ENCODE data around the gene THSD7B. TPM values are rescaled to one million over a fixed set of nuclear protein-coding genes. Genes with fewer than 3 reads are reported as not detected.

Gene THSD7B
- total and polyA plus RNA-seq, 9 of the 15 experiments (the other 6 are each of a cell fraction or from before 2014, with no cell fraction given): not detected

DNA sequence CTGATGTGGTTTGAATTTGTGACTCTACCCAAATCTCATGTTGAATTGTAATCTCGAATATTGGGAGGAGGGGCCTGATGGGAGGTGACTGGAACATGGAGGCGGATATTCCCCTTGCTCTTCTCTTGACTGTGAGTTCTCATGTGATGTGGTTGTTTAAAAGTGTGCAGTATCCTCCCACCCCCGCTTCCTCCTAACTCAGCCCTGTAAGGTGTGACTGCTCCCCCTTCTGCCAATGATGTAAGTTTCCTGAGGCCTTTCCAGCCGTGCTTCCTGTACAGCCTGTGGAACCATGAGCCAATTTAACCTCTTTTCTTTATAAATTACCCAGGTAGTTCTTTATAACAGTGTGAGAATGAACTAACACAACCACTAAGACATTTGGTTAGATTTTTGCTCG, 458.4 kb downstream of the THSD7B start:
- intact Hi-C loops (cut with micrococcal nuclease) (no loop called here), in situ Hi-C loops (cut with MboI) (no loop called here)
- Histone ChIP-seq H3K4me2 (ENCODE audit: insufficient read depth, low read length) (no peak overlapping the region), H3K4me1 (replicated peaks in 1 of 2; ENCODE audit: control insufficient read depth in 2 of 2, insufficient read depth in 2 of 2, low read length in 2 of 2) (no peaks in the 10 kb centered on the region), H3K9ac (ENCODE audit: insufficient read depth in 1 of 2, low read depth in 2 of 2, low read length in 2 of 2) (no peak overlapping the region), H3K79me2 (ENCODE audit: control insufficient read depth, insufficient read depth, low read length) (no peaks in the 10 kb centered on the region), H4K20me1 (replicated peaks; ENCODE audit: control insufficient read depth, insufficient read depth, low read length) (no peaks in the 10 kb centered on the region), H2AFZ (ENCODE audit: low read depth, low read length) (no peak overlapping the region), H3K9me1 (ENCODE audit: control insufficient read depth, insufficient read depth, low read length) (no peaks in the 10 kb centered on the region), H3K27ac (ENCODE audit: extremely low read depth, low read depth, low read length) (no peak overlapping the region), H3K4me3 (no peak overlapping the region), H3K27me3 (ENCODE audit: control insufficient read depth in 2 of 2, insufficient read depth in 2 of 2, low read length in 2 of 2) (no peaks in the 10 kb centered on the region), H3K9me3 (replicated peaks; ENCODE audit: control insufficient read depth, insufficient read depth, low read depth, low read length) (no peaks in the 10 kb centered on the region; the same call in 1 of the 2 replicates), H3K36me3 (ENCODE audit: control insufficient read depth, insufficient read depth, low read length) (no peaks in the 10 kb centered on the region)
- FAIRE-seq: no peak
- BruUV-seq (replicated peaks): no TSS peak
- ChIA-PET POLR2A (no interaction called here), CTCF (ENCODE audit: low intra/inter-chr PET ratio) (no interaction called here)
- no peak for ATAC-seq
- DNase-seq (ENCODE audit: extremely low read depth in 1 of 4, low spot score in 3 of 4): peak in 1 of 4 experiments; percentile 0
- no peak for TF ChIP-seq CBX1 (IDR thresholded peaks at IDR 0.05; ENCODE audit: low read depth)
- TF ChIP-seq SRSF7 (optimal IDR thresholded peaks at IDR 0.05; ENCODE audit: low read depth, low read length): no peak
- no peak for TF ChIP-seq ZNF586 (CRISPR knock-in tag; conservative IDR thresholded peaks at IDR 0.05)
- no peak for TF ChIP-seq SMAD1 (IDR thresholded peaks at IDR 0.05; ENCODE audit: low read depth, low read length, partially characterized antibody)
- no peak for TF ChIP-seq SMARCC2 (IDR thresholded peaks at IDR 0.05; ENCODE audit: low read depth)
- no peak for TF ChIP-seq MCM7 (IDR thresholded peaks at IDR 0.05)
- TF ChIP-seq TAF9B (IDR thresholded peaks at IDR 0.05; ENCODE audit: partially characterized antibody): no peak
- WGBS (ENCODE audit: insufficient coverage, low coverage, missing lambda C conversion rate): 2% methylated on average over 5 of the region's 5 CpGs

DNA sequence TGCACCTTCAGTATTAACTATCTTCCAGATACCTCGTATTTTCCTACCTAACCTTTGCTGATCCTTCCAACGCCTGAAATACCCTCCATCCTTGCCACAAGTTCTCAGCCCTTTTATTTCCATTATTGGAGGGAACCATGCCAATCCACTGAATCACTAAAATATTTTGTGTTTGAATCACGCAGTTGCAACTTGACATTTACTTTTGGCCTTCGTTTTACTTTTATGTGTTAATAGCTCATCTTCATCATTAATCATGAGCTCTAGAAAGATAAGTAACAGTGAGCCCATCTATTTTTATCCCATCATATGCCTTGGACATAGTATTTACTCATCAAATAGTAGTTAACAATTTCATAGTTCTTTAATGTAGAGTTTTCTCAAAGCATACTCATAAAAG, 463.2 kb downstream of the THSD7B start:
- Histone ChIP-seq H3K27me3 (ENCODE audit: control insufficient read depth in 2 of 2, insufficient read depth in 2 of 2, low read length in 2 of 2) (no peaks in the 10 kb centered on the region), H3K9ac (ENCODE audit: insufficient read depth in 1 of 2, low read depth in 2 of 2, low read length in 2 of 2) (no peak overlapping the region), H3K9me3 (replicated peaks; ENCODE audit: control insufficient read depth, insufficient read depth, low read depth, low read length) (no peaks in the 10 kb centered on the region; the same call in 1 of the 2 replicates), H3K27ac (ENCODE audit: extremely low read depth, low read depth, low read length) (no peak overlapping the region), H3K4me3 (no peak overlapping the region), H3K36me3 (ENCODE audit: control insufficient read depth, insufficient read depth, low read length) (no peaks in the 10 kb centered on the region), H3K9me1 (ENCODE audit: control insufficient read depth, insufficient read depth, low read length) (no peaks in the 10 kb centered on the region), H2AFZ (ENCODE audit: low read depth, low read length) (no peak overlapping the region), H3K4me2 (ENCODE audit: insufficient read depth, low read length) (no peak overlapping the region), H3K79me2 (ENCODE audit: control insufficient read depth, insufficient read depth, low read length) (no peaks in the 10 kb centered on the region), H4K20me1 (replicated peaks; ENCODE audit: control insufficient read depth, insufficient read depth, low read length) (no peaks in the 10 kb centered on the region), H3K4me1 (replicated peaks in 1 of 2; ENCODE audit: control insufficient read depth in 2 of 2, insufficient read depth in 2 of 2, low read length in 2 of 2) (no peaks in the 10 kb centered on the region)
- no peak for DNase-seq (ENCODE audit: extremely low read depth in 1 of 4, low spot score in 3 of 4)
- 0% methylated on average over 4 of the region's 4 CpGs for WGBS (ENCODE audit: insufficient coverage, low coverage, missing lambda C conversion rate)
- POLR2A ChIA-PET: no interaction called here
- FAIRE-seq: no peak
- CTCF ChIA-PET (ENCODE audit: low intra/inter-chr PET ratio): no interaction called here
- in situ Hi-C loops (cut with MboI) (no loop called here), intact Hi-C loops (cut with micrococcal nuclease) (no loop called here)
- BruUV-seq (replicated peaks): no TSS peak
- no peak for ATAC-seq
- TF ChIP-seq EP300 (IDR thresholded peaks at IDR 0.05; ENCODE audit: low read length) (no peak), TCF3 (CRISPR knock-in tag; IDR thresholded peaks at IDR 0.05) (no peak), ARHGAP35 (IDR thresholded peaks at IDR 0.05; ENCODE audit: partially characterized antibody) (no peak), DACH1 (IDR thresholded peaks at IDR 0.05; ENCODE audit: partially characterized antibody) (no peak), POU5F1 (IDR thresholded peaks at IDR 0.05; ENCODE audit: borderline replicate concordance, low read depth, low read length, partially characterized antibody) (no peak), ZNF143 (CRISPR knock-in tag; IDR thresholded peaks at IDR 0.05) (no peak), PHB2 (IDR thresholded peaks at IDR 0.05; ENCODE audit: low read depth) (no peak), BMI1 (IDR thresholded peaks at IDR 0.05; ENCODE audit: low read length) (no peak), TARDBP (IDR thresholded peaks at IDR 0.05) (no peak)
- TF ChIP-seq, protein P1, sequence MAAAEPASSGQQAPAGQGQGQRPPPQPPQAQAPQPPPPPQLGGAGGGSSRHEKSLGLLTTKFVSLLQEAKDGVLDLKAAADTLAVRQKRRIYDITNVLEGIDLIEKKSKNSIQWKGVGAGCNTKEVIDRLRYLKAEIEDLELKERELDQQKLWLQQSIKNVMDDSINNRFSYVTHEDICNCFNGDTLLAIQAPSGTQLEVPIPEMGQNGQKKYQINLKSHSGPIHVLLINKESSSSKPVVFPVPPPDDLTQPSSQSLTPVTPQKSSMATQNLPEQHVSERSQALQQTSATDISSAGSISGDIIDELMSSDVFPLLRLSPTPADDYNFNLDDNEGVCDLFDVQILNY (CRISPR knock-in tag; IDR thresholded peaks at IDR 0.05): no peak
- TF ChIP-seq, protein P2, sequence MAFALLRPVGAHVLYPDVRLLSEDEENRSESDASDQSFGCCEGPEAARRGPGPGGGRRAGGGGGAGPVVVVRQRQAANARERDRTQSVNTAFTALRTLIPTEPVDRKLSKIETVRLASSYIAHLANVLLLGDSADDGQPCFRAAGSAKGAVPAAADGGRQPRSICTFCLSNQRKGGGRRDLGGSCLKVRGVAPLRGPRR (CRISPR knock-in tag; IDR thresholded peaks at IDR 0.05): no peak

Data from K562 (cell line).